HCT116 (cell line): Measurements from ENCODE around the gene ALDH3B1. TPM values are rescaled to one million over a fixed set of nuclear protein-coding genes. Genes with fewer than 3 reads are reported as not detected.

Source experiments
- ATAC-seq: fragments of 200-7000 bp; cut with Tn5 transposase; 2 replicates; pipeline ENCODE4 v1.9.1; 2020; ENCODE audit warnings: mild to moderate bottlenecking, moderate library complexity
- BruUV-seq: library from RNA; stranded (reverse); fragments of 400-500 nt; replicated peaks from 2 replicates; lab custom pipeline; 2021; lab: Mats Ljungman, UMichigan
- CTCF ChIA-PET: fragments of 300-600 bp; sonication (Branson Sonifier 250); formaldehyde crosslinking; loops from one replicate; lab custom pipeline; 2021; ENCODE audit warnings: antibody characterized with exemption; lab: Charles Lee
- POLR2A ChIA-PET: fragments of 300-600, 350-600 bp; sonication (Branson Sonifier 250); formaldehyde crosslinking; loops from one replicate; lab custom pipeline; 2021; ENCODE audit warnings: antibody characterized with exemption; lab: Charles Lee
- RAD21 ChIA-PET, 2 experiments: fragments of 300-600 bp; sonication (Branson Sonifier 250); formaldehyde crosslinking; loops; one replicate each; lab custom pipeline; 2023; ENCODE audit warnings: low total read pairs in 2 of 2; ENCODE audit not compliant: uncharacterized antibody in 2 of 2, unreplicated experiment in 2 of 2, low non-redundant PET in 1 of 2; lab: Charles Lee
- DNase-seq: peaks from one replicate; pipeline ENCODE4 v3.0.0-alpha.2; 2010; ENCODE audit warnings: low read depth, low spot score
- H2AFZ ChIP-seq: fragments of 200-600 bp; shearing (Covaris generic), sonication (generic); 2 replicates; pipeline ENCODE4 v1.6.1; 2017; ENCODE audit warnings: low read depth, mixed run types, mixed read lengths, antibody characterized with exemption, low read length; ENCODE audit not compliant: poor library complexity, severe bottlenecking
- H3K27ac ChIP-seq: 2 replicates; pipeline ENCODE4 v1.5.1; 2012; ENCODE audit warnings: low read depth, low read length
- H3K27me3 ChIP-seq: fragments of 200-600 bp; sonication (generic); 2 replicates; pipeline ENCODE4 v1.6.1; 2016; ENCODE audit warnings: mixed run types, low read length, mixed read lengths; ENCODE audit not compliant: insufficient read depth
- H3K36me3 ChIP-seq, 2 experiments: fragments of 200-500 bp in 1 of 2; fragments of 200-600 bp in 1 of 2; sonication (Bioruptor generic) in 1 of 2; sonication (generic) in 1 of 2; 2 replicates each; pipeline versions ENCODE4 v1.5.1 to v1.6.1; 2014 to 2016; ENCODE audit warnings: low read length in 2 of 2, inconsistent platforms in 1 of 2, mixed read lengths in 1 of 2, mixed run types in 1 of 2; ENCODE audit not compliant: insufficient read depth in 2 of 2, control insufficient read depth in 1 of 2
- H3K4me1 ChIP-seq, 2 experiments: fragments of 200-600 bp in 1 of 2; sonication (generic) in 1 of 2; 2 replicates each; pipeline versions ENCODE4 v1.5.1 to v1.6.1; 2012 to 2017; ENCODE audit warnings: low read length in 2 of 2, inconsistent platforms in 1 of 2, mild to moderate bottlenecking in 1 of 2, mixed read lengths in 1 of 2, mixed run types in 1 of 2, moderate library complexity in 1 of 2; ENCODE audit not compliant: insufficient read depth in 2 of 2, control insufficient read depth in 1 of 2
- H3K4me2 ChIP-seq: fragments of 200-600 bp; sonication (generic); 2 replicates; pipeline ENCODE4 v1.6.1; 2017; ENCODE audit warnings: mixed run types, low read length, mixed read lengths
- H3K4me3 ChIP-seq, 2 experiments: fragments of 200-600 bp in 1 of 2; sonication (generic) in 1 of 2; replicated peaks in 1 of 2; 2 replicates each; pipeline ENCODE4 v1.5.1; 2011 to 2016; ENCODE audit warnings: low read length in 2 of 2, control low read depth in 1 of 2, low read depth in 1 of 2, mild to moderate bottlenecking in 1 of 2, mixed read lengths in 1 of 2, mixed run types in 1 of 2
- H3K79me2 ChIP-seq: fragments of 200-600 bp; sonication (generic); 2 replicates; pipeline ENCODE4 v1.6.1; 2017; ENCODE audit warnings: mild to moderate bottlenecking, mixed run types, low read length, moderate library complexity, mixed read lengths; ENCODE audit not compliant: insufficient read depth
- H3K9ac ChIP-seq: fragments of 200-600 bp; sonication (generic); 2 replicates; pipeline ENCODE4 v1.6.1; 2016; ENCODE audit warnings: low read length, mixed read lengths
- H3K9me2 ChIP-seq: fragments of 200-600 bp; sonication (generic), shearing (Covaris generic); 2 replicates; pipeline ENCODE4 v1.6.1; 2017; ENCODE audit warnings: mixed run types, mild to moderate bottlenecking, moderate library complexity; ENCODE audit not compliant: insufficient read depth
- H3K9me3 ChIP-seq, 2 experiments: fragments of 200-500 bp in 1 of 2; fragments of 200-600 bp in 1 of 2; sonication (Bioruptor generic) in 1 of 2; sonication (generic) in 1 of 2; 2 replicates each; pipeline ENCODE4 v1.6.1; 2014 to 2017; ENCODE audit warnings: low read length in 2 of 2, mixed read lengths in 2 of 2, inconsistent platforms in 1 of 2, low read depth in 1 of 2, mild to moderate bottlenecking in 1 of 2, mixed run types in 1 of 2, moderate library complexity in 1 of 2; ENCODE audit not compliant: control insufficient read depth in 1 of 2, insufficient read depth in 1 of 2
- H4K20me1 ChIP-seq: fragments of 200-600 bp; sonication (generic), shearing (Covaris generic); 2 replicates; pipeline ENCODE4 v1.6.1; 2017; ENCODE audit warnings: mixed run types, mild to moderate bottlenecking, moderate library complexity; ENCODE audit not compliant: insufficient read depth
- ATF3 ChIP-seq: IDR thresholded peaks from 2 replicates; pipeline ENCODE4 v1.6.1; 2012
- CEBPB ChIP-seq: IDR thresholded peaks from 2 replicates; pipeline ENCODE4 v1.6.1; 2012; ENCODE audit warnings: low read depth
- CTCF ChIP-seq, 3 experiments: fragments of 200-600 bp in 1 of 3; sonication (generic) in 1 of 3; IDR thresholded peaks in 2 of 3; conservative IDR thresholded peaks in 1 of 3; 2 replicates each; pipeline ENCODE4 v1.5.1; 2012 to 2017; ENCODE audit warnings: low read depth in 2 of 3, low read length in 2 of 3, antibody characterized with exemption in 1 of 3, borderline replicate concordance in 1 of 3, control low read depth in 1 of 3, mild to moderate bottlenecking in 1 of 3, mixed read lengths in 1 of 3, mixed run types in 1 of 3, moderate library complexity in 1 of 3; ENCODE audit not compliant: insufficient read depth in 1 of 3
- EGR1 ChIP-seq: IDR thresholded peaks from 2 replicates; pipeline ENCODE4 v1.6.1; 2012; ENCODE audit warnings: low read depth
- ELF1 ChIP-seq: IDR thresholded peaks from 2 replicates; pipeline ENCODE4 v1.6.1; 2012; ENCODE audit warnings: low read depth, borderline replicate concordance
- EZH2phosphoT487 ChIP-seq: fragments of 200-600 bp; IDR thresholded peaks from 2 replicates; pipeline ENCODE4 v1.6.1; 2018; ENCODE audit warnings: antibody characterized with exemption, borderline replicate concordance
- FOSL1 ChIP-seq: IDR thresholded peaks from 2 replicates; pipeline ENCODE4 v1.6.1; 2012; ENCODE audit warnings: low read depth
- MAX ChIP-seq: IDR thresholded peaks from 2 replicates; pipeline ENCODE4 v1.6.1; 2012
- POLR2A ChIP-seq: IDR thresholded peaks from 2 replicates; pipeline ENCODE4 v1.7.0; 2011; ENCODE audit warnings: borderline replicate concordance; ENCODE audit not compliant: insufficient read depth, insufficient read length; ENCODE audit errors: extremely low read depth
- POLR2AphosphoS5 ChIP-seq: IDR thresholded peaks from 2 replicates; pipeline ENCODE4 v1.6.1; 2011; ENCODE audit warnings: mild to moderate bottlenecking, low read depth, low read length, moderate library complexity
- REST ChIP-seq: IDR thresholded peaks from 2 replicates; pipeline ENCODE4 v1.6.1; 2012; ENCODE audit warnings: low read depth
- SIN3A ChIP-seq: IDR thresholded peaks from 2 replicates; pipeline ENCODE4 v1.6.1; 2012; ENCODE audit warnings: low read depth
- SP1 ChIP-seq: IDR thresholded peaks from 2 replicates; pipeline ENCODE4 v1.6.1; 2012; ENCODE audit warnings: low read depth
- TCF7L2 ChIP-seq: IDR thresholded peaks from 2 replicates; pipeline ENCODE4 v1.7.0; 2011; ENCODE audit warnings: borderline replicate concordance, inconsistent platforms; ENCODE audit not compliant: insufficient read depth, insufficient read length; ENCODE audit errors: extremely low read depth
- YY1 ChIP-seq: IDR thresholded peaks from 2 replicates; pipeline ENCODE4 v1.6.1; 2011; ENCODE audit warnings: low read length, low read depth, moderate library complexity, mild to moderate bottlenecking; ENCODE audit not compliant: insufficient replicate concordance; ENCODE audit errors: extremely low read depth
- ZFX ChIP-seq: fragments of 450-650 bp; IDR thresholded peaks from 2 replicates; pipeline ENCODE4 v1.6.1; 2017
- intact Hi-C: fragments of 100-400 bp; cut with micrococcal nuclease; formaldehyde crosslinking; loops from 2 replicates; pipeline ENCODE4 v1.10.0; 2022
- total RNA-seq: library from RNA; stranded (reverse); gene quantifications from one replicate; pipeline ENCODE4 v1.2.1, GENCODE V29; 2021; ENCODE audit not compliant: unreplicated experiment

ALDH3B1 gene
- total RNA-seq, 1 experiment from 2014 or later, result 25.5 TPM

GRCh38 chr11:68012044-68012842 is 2.1 kb downstream of the ALDH3B1 start:
- DNase-seq (no peak), ATAC-seq (no peak)
- H2AFZ ChIP-seq, result no peak overlapping the region
- peak overlapping the region; percentile 96 for H3K27ac ChIP-seq
- peaks cover 85 to 95% of the 10 kb centered on the region in 2 experiments for H3K4me1 ChIP-seq
- H3K36me3 ChIP-seq, result no peaks in the 10 kb centered on the region
- H4K20me1 ChIP-seq, result no peaks in the 10 kb centered on the region
- H3K79me2 ChIP-seq, result peaks cover 20% of the 10 kb centered on the region; the same call in 1 of the 2 replicates
- H3K4me3 ChIP-seq, result peak overlapping the region in 1 of 2 experiments; percentile 51; a peak in 1 of 4 replicates
- CTCF ChIA-PET, result no interaction called here
- intact Hi-C loops, result loop anchor here (5.0 kb wide), 1 partner anchor 195 kb away; no protein-coding TSS in a partner anchor
- no peaks in the 10 kb centered on the region for H3K27me3 ChIP-seq
- H3K9me3 ChIP-seq, result no peaks in the 10 kb centered on the region
- peak overlapping the region; percentile 97 for H3K4me2 ChIP-seq
- no peak for TF ChIP-seq SP1
- no peak for TF ChIP-seq POLR2A
- TF ChIP-seq REST, result no peak
- TF ChIP-seq FOSL1, result no peak
- no peak for TF ChIP-seq ATF3
- no peak for TF ChIP-seq MAX
- TF ChIP-seq POLR2AphosphoS5, result no peak
- no peak for TF ChIP-seq CEBPB
- no peak for TF ChIP-seq CTCF (IDR thresholded peaks at IDR 0.05 in 2 of 3, conservative IDR thresholded peaks at IDR 0.05 in 1 of 3; ENCODE audit: borderline replicate concordance in 1 of 3, insufficient read depth in 1 of 3, low read depth in 2 of 3, low read length in 2 of 3)
- no peak for TF ChIP-seq EZH2phosphoT487
- no peak for TF ChIP-seq ELF1
- no peak for TF ChIP-seq TCF7L2
- TF ChIP-seq YY1, result no peak
- no peak for TF ChIP-seq SIN3A
- no peak for TF ChIP-seq ZFX
- no peak for TF ChIP-seq EGR1
- peak overlapping the region; percentile 86 for H3K9ac ChIP-seq
- POLR2A ChIA-PET, result no interaction called here
- no TSS peak for BruUV-seq
- H3K9me2 ChIP-seq, result no peaks in the 10 kb centered on the region
- RAD21 ChIA-PET, result interaction anchor here in 1 of 2 experiments (0.6 kb wide), 1 partner anchor 41 kb away, joined by 3 read pairs; no protein-coding TSS in a partner anchor
